ENCODE results near the gene PLD4.

Gene PLD4

DNA sequence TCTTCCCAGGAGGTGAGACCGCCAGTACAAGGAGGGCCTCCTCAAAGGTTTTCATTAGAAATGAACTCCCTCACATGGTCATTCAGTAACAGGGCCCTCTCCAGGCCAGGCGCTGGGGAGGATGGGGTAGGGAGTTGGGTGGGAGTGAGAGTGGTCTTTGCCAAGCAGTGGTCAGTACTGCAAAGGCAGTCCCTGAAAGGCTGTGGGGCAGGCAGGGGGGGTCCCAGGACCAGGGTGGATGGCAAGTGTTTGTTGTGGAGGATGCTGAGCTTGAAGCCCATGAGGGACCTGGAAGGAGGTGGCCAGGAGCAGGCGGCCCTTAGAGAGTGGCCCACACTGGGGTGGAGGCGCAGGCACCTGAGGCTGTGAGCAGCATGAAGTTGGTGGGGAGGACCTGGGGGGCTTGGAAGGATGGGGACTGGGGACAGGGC is 33.5 kb upstream of the PLD4 start:
- DNase-seq, result no peak
- TF ChIP-seq POLR2A (IDR thresholded peaks at IDR 0.05; ENCODE audit: low read length) (no peak), GATA1 (IDR thresholded peaks at IDR 0.05; ENCODE audit: low read depth, low read length) (no peak)

DNA sequence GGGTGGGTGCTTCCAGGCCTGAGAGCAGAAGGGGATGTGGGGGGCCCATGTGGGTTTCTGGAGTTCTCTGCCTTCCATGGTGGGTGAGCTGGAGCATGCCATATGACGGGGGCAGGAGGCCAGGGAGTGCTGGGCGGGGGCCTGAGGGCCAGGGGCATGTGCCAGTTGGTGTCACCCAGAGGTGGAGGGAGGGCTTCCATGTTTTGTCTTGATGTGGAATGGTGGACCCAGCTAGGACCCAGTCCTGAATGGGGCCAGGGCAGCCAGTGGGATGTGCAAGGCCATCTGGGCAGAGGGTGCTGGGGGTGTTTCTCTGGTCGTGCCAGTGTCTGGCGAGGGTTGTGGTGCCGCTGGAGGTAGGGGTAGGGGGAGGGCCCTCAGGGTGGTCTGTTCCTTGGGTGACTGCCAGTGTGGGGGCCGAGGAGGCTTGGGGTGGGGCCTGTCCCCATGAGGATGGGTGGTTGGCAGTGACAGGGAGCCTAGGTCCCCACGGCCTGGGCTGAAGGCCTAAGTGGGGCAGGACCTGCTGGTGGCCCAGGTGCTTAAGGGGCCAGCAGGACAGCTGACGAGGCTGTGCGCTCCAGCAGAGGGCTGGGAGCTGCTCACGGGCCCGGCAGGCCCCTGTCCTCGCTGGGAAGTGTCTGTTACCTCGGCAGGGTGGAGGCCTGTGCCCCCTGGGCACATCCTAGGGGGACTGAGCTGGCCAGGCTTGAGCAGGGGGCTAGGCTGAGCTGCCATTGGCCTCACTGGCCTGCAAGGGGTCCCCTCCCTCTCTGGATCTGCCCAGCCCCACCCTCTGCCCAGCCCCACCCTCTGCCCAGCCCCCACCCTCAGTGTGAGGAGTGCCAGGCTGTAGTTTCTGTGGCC is 32.8 kb upstream of the PLD4 start:
- DNase-seq, result no peak
- TF ChIP-seq POLR2A (IDR thresholded peaks at IDR 0.05; ENCODE audit: low read length) (no peak), GATA1 (IDR thresholded peaks at IDR 0.05; ENCODE audit: low read depth, low read length) (no peak)

GRCh38 chr14:104892531-104893434 is 31.9 kb upstream of the PLD4 start:
- DNase-seq, result no peak
- TF ChIP-seq POLR2A (IDR thresholded peaks at IDR 0.05; ENCODE audit: low read length) (no peak), GATA1 (IDR thresholded peaks at IDR 0.05; ENCODE audit: low read depth, low read length) (no peak)

DNA sequence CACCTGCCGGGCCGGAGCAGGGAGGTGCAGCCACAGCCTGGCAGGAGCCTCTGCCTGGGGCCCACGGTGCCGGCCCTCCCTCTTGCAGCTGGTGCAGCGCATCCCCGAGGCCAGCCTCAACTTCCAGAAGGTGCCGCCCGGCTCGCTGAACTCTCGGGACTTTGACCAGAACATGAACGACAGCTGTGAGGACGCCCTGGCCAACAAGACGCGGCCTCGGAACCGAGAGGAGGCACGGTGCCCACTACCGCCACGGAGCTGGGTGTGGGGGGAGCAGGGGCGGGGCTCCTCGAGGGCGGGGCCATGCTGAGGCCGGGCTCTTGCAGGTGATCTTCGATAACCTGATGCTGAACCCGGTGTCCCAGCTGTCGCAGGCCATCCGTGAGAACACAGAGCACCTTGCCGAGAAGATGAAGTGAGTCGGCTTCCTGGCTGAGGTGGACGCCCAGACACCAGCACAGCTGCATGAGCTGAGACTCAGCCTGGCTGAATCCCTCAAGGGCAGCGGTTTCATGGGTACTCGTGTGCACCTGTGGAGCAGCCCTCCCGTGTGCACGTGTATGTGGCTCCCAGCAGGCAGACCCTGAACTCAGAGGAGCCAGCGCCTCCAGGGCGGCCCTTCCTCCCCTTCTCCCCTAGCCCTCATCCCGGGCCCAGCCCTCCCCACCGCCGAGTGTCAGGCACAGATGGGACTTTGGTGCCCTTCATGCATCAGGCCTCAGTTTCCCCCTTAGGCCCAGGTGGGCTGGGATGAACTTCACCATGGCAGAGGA is 31.1 kb upstream of the PLD4 start:
- no peak for TF ChIP-seq GATA1 (IDR thresholded peaks at IDR 0.05; ENCODE audit: low read depth, low read length)
- TF ChIP-seq POLR2A (IDR thresholded peaks at IDR 0.05; ENCODE audit: low read length), result no peak
- DNase-seq, result no peak

DNA sequence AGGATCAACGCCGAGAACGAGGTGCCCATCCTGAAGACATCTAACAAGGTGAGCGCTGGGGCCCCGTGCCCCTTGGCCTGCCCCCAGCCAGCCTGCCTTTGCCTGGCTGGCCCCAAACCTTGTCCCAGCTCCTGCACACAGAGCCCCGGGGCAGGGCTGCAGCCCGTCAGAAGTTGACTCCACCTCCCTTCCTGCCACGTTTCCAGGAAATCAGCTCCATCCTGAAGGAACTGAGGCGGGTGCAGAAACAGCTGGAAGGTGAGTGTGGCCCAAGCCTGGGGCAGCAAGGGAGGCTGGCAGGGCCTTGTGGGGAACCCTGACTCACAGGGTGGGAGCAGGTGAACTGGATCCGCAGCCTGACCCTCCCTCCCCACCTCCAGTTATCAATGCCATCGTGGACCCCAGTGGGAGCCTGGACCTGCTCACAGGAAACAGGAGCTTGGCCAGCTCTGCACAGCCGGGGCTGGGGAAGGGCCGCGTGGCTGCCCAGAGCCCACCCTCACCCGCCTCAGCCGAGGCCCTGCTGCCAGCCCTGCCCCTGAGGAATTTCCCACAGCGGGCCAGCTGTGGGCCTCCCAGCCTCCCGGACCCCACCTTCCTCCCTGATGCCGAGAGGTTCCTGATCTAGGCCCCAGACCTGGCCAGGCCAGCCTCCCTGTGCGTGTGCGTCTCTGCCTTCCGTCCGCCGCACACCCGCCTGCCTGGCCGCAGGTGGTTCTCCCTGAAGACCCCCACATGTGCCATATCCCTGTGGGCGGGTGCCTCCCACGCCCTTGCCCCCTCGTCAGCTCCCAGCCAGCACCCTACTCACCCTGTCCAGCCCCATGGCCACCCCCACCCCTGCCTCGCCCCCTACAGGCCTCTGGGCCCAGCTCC is 30.1 kb upstream of the PLD4 start:
- no peak for DNase-seq
- TF ChIP-seq POLR2A (IDR thresholded peaks at IDR 0.05; ENCODE audit: low read length) (no peak), GATA1 (IDR thresholded peaks at IDR 0.05; ENCODE audit: low read depth, low read length) (no peak)

DNA sequence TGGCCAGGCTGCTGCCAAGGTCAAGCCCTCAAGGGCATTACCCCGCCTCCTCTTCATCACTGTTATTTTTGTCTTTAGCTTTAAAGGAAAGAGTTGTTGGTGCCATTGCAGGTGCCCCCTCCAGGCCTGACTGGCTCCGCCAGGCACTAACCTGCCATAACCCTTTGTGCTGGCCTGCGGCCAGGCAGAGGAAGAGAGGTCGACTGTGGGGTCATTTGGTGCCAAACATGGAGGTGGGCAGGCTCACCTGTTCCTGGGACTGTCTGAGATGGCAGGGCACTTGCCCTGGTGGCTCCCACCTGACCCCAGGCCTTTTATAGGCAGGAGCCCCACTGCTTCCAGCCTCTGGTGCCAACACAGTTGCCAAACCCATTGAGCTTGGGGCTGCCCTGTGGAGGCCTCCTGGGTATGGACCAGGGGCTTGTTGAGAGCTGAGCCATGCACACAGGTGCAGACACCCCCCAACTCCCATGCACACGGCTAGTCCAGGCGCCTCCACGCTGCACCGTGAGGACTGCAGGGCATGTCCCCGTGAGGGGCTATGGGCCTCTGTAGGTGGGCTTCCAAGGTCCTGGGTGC is 29.4 kb upstream of the PLD4 start:
- DNase-seq, result no peak
- TF ChIP-seq GATA1 (IDR thresholded peaks at IDR 0.05; ENCODE audit: low read depth, low read length), result no peak
- TF ChIP-seq POLR2A (IDR thresholded peaks at IDR 0.05; ENCODE audit: low read length), result no peak

DNA sequence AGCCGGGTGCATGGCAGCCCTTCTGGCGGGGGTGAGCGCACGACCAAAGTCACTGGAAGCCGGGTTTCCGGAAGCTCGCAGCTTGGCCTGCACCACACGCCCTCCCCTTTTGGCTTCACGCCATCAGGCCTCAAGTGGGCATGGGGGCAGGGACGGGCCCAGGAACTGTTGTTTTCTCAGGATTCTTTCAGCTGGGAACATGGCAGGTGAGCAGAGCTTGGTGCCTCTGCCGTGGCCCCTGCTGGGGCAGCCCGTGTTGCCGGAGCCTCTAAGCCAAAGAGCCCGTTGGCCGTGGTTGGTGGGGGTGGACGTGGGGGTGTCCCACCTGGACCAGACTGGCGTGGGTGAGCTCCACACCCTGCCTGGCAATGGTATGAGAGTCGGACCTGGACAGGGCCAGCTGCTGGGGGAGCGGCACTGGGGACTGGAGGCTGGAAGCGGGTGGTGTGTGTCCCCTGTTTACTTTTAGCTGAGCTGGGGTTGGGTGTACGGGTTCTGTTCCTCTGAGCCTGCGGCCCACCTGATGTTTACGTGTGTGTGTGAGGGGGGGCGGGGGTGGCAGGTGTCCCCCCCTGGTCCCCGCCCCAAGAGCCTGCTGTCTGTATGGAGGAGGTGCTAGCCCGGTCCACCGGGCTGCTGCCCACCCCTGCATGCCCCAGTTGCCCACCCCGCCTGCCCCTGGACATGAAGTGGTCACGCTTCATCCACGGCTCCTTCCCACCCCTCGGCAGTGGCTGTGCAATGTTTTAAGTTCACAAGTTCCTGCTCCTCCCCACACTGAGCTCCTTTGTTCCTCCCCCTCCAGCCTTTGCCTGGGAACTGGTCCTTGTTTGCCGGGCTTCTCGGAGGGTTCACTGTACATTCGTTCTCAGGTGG is 28.7 kb upstream of the PLD4 start:
- TF ChIP-seq GATA1 (IDR thresholded peaks at IDR 0.05; ENCODE audit: low read depth, low read length) (no peak), POLR2A (IDR thresholded peaks at IDR 0.05; ENCODE audit: low read length) (no peak)
- no peak for DNase-seq

DNA sequence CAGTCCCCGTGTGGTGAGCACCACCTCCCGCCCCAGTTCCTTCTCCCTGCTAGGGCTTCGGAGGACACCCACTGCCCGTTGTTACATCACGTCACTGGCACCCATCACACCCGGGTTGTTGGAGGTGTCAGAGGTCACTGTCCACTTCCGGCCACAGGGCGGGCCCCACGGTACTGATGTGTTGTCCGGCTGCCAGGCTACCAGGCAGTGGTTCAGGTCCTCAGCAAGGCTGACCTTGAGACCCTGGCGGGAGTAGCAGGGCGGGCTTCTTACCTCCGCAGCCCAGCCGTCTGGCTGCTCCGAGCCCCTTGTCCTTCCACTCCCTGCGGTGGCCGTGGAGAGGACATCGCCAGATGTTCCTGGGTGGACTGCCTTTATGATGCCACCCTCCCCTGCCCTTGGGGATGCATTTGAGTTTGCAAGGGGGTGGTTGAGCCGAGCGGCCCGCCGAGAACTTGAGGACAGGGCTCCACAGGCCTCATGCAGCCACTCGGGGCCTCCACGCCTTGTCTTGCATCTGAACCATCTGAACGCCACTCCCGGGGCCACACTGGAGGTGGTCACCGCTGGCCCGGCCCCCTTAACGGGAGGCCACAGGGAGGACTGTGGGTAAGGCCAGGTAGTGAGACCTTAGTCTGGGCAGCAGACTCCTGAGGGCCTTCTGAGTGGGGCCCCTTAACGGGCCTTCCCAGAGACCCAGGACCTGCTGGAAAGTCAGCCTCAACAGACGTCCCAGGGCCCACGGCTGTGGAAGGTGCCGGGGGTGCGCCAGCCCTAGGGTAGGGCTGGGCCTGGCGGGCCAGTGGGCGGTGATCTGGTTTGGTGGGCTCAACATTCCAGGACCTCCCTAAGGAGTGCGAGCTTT is 27.1 kb upstream of the PLD4 start:
- TF ChIP-seq POLR2A (IDR thresholded peaks at IDR 0.05; ENCODE audit: low read length), result no peak
- no peak for DNase-seq

DNA sequence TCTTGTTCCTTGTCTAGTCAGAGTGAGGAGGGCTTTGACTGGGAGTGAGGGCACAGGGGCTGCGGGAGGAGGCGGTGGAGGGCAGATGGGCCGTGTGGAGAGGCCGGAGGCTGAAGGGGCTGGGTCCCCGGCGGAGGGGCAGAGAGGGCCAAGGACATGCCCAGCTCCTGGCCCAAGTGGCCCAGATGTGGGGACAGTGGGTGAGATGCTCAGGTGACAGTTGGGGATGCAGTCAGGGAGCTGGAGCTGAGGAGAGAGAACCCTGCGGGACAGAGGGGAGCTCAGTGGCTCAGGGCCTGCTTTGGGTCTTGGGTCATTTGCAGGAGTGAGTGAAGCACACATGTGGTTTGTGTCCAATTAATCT is 26.5 kb upstream of the PLD4 start:
- no peak for TF ChIP-seq GATA1 (IDR thresholded peaks at IDR 0.05; ENCODE audit: low read depth, low read length)
- TF ChIP-seq POLR2A (IDR thresholded peaks at IDR 0.05; ENCODE audit: low read length), result no peak
- DNase-seq, result no peak

- no peak for DNase-seq
- TF ChIP-seq GATA1 (IDR thresholded peaks at IDR 0.05; ENCODE audit: low read depth, low read length), result no peak
- no peak for TF ChIP-seq POLR2A (IDR thresholded peaks at IDR 0.05; ENCODE audit: low read length)
Measured at GRCh38 chr14:104898870-104899510, 25.7 kb upstream of the PLD4 start.

DNA sequence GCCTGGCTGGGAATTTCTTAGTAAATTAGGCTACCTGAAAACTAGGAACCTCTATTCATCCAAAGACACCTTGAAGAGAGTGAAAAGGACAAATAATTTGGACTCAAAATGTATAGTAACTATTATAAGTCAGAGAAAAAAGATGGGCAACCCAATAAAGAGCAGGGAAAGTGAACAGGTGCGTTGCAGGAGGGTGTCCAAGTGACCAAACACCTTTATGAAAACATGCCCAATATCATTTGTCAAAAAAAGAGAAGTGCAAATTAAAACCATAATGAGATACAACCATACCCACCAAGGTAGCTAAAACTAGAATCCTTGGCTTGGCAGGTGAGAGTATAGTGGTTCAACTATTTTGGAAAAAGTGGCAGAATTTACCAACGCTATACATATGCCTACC is 24.9 kb upstream of the PLD4 start:
- TF ChIP-seq POLR2A (IDR thresholded peaks at IDR 0.05; ENCODE audit: low read length) (no peak), GATA1 (IDR thresholded peaks at IDR 0.05; ENCODE audit: low read depth, low read length) (no peak)
- no peak for DNase-seq

Data from erythroblast (primary cell).